Stimulated activated effector memory CD8-positive, alpha-beta T cell treated with anti-CD3 and anti-CD28 coated beads, Interleukin-12 subunit alpha, Interleukin-12 subunit beta, amount 100 ng/mL, for 72 hours (primary cell): Measurements from ENCODE around the gene SLC12A3.
A peak's percentile ranks its signal among the peaks of the same experiment; 100 is the strongest.
"Not testable (repeated sequence)": the region's sequence is repeated elsewhere in the genome, so short reads cannot be mapped to it uniquely, and the experiment has no call there.

ENCODE experiments used
- ATAC-seq: fragments of 150-1000 bp; cut with Tn5 transposase; 2 replicates; pipeline ENCODE4 v1.10.0; 2021
- DNase-seq, 2 donors: peaks; one replicate each; pipeline ENCODE4 v3.0.0; 2021 to 2022; ENCODE audit warnings: low spot score in 2 of 2
- H3K27ac Mint-ChIP-seq: one replicate; pipeline ENCODE4 v1.8.0; 2022; ENCODE audit warnings: mild to moderate bottlenecking, mixed read lengths
- H3K36me3 Mint-ChIP-seq: one replicate; pipeline ENCODE4 v1.8.0; 2022; ENCODE audit warnings: mild to moderate bottlenecking, mixed read lengths
- H3K4me1 Mint-ChIP-seq: one replicate; pipeline ENCODE4 v1.8.0; 2022; ENCODE audit warnings: mixed read lengths
- H3K4me3 Mint-ChIP-seq: one replicate; pipeline ENCODE4 v1.8.0; 2022; ENCODE audit warnings: mild to moderate bottlenecking, mixed read lengths
- H3K9me3 Mint-ChIP-seq: one replicate; pipeline ENCODE4 v1.8.0; 2022; ENCODE audit warnings: mixed read lengths

SLC12A3 gene

DNA sequence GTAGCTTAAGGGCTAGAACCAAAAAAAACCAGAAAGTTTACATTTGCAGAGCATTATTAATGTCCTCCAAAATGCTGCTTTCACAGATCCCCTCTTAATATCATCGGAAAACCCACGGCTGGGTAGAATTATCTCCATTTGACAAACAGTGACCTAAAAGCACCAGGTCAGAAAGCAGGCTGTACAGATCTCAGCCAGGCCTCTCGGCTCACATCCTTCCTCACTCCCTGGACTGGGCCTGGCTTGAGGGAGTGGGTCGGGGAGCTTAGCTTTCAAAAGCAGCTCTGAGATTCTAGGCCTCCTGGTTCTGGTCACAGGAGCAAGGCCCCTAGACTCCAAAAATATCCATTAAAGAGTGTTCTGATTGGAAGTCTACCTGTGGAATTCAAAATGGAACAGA is 9.1 kb upstream of the SLC12A3 start:
- Mint-ChIP-seq H3K27ac (no peak overlapping the region), H3K4me1 (peaks cover 22% of the 10 kb centered on the region), H3K9me3 (no peaks in the 10 kb centered on the region), H3K36me3 (peaks cover 1% of the 10 kb centered on the region), H3K4me3 (no peak overlapping the region)
- ATAC-seq: no peak
- DNase-seq: no peak

DNA sequence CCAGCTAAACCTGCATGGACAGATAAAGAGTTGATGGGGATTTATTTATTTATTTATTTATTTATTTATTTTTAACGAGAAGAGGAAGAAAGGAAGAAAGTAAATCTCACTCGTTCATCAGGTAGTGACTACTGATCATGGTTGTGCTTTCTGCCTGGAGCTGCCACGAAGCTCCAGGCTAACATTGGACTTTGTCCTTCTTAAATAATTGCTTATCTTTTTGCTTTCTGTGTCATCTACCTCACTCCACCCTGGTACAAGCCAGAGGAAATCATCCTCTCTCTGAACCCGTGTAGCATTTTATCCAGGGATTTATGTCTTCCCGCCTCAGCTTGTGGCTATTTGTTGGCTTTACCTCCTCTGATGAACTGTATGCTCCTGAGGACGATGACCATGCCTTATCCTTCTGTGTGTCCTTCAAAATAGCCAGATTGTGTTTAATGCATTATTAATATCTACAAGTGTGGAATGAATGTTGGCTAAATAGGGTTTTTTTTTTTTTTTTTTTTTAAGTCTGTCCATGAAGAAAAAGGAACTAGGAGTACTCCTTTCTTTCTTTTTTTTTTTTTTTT is 8.0 kb upstream of the SLC12A3 start:
- Mint-ChIP-seq H3K9me3 (no peaks in the 10 kb centered on the region), H3K27ac (no peak overlapping the region)
- ATAC-seq: no peak

DNA sequence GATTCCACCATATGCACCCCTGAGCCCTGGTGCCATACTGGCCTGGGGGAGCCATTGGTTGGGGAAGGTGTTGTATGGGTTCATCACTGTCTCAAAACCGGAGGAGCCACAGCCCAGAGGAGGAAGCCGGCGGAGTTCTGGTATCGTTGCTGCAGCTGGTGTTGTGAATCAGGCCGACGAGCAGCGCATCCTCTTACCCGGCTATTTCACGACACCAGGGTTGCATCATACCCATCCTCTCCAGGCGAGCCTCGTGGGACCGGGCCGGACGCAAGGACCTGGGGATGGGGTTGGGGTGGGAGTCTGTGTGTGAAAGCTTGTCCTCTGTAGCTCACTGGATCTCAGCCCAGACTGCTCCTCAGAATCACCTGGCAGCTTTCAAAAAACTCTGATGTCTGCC is 6.6 kb upstream of the SLC12A3 start:
- Mint-ChIP-seq H3K36me3 (peaks cover 6% of the 10 kb centered on the region), H3K9me3 (no peaks in the 10 kb centered on the region), H3K27ac (no peak overlapping the region), H3K4me1 (peaks cover 46% of the 10 kb centered on the region), H3K4me3 (no peak overlapping the region)
- DNase-seq: no peak
- no peak for ATAC-seq

More for the DNA sequence above, 8.0 kb upstream of the SLC12A3 start:
- H3K4me3 Mint-ChIP-seq: no peak overlapping the region
- DNase-seq: no peak
- H3K36me3 Mint-ChIP-seq: peaks cover 6% of the 10 kb centered on the region
- peaks cover 32% of the 10 kb centered on the region for H3K4me1 Mint-ChIP-seq

DNA sequence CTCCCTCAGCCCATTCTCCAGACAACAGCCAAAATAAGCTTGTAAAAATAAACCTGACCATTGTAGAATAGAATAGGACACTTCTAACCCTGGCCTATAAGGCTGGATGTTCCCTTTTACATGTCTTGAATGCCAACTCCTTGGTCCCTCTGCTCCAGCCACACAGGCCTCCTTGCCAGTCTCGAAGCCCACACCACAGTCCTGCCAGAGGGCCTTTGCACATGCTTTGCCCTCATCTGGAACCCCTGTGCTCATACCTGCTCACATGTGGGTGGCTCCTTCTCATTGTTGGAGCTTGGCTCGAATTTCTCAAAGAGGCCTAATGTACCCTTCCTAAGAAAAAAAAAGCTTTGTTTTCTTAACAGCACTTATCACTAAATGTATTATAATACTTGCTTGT is 5.4 kb upstream of the SLC12A3 start:
- no peaks in the 10 kb centered on the region for H3K9me3 Mint-ChIP-seq
- ATAC-seq: no peak
- no peak for DNase-seq
- H3K36me3 Mint-ChIP-seq: peaks cover 6% of the 10 kb centered on the region
- peaks cover 49% of the 10 kb centered on the region for H3K4me1 Mint-ChIP-seq
- peak overlapping the region; percentile 93 for H3K27ac Mint-ChIP-seq
- peak overlapping the region; percentile 58 for H3K4me3 Mint-ChIP-seq

DNA sequence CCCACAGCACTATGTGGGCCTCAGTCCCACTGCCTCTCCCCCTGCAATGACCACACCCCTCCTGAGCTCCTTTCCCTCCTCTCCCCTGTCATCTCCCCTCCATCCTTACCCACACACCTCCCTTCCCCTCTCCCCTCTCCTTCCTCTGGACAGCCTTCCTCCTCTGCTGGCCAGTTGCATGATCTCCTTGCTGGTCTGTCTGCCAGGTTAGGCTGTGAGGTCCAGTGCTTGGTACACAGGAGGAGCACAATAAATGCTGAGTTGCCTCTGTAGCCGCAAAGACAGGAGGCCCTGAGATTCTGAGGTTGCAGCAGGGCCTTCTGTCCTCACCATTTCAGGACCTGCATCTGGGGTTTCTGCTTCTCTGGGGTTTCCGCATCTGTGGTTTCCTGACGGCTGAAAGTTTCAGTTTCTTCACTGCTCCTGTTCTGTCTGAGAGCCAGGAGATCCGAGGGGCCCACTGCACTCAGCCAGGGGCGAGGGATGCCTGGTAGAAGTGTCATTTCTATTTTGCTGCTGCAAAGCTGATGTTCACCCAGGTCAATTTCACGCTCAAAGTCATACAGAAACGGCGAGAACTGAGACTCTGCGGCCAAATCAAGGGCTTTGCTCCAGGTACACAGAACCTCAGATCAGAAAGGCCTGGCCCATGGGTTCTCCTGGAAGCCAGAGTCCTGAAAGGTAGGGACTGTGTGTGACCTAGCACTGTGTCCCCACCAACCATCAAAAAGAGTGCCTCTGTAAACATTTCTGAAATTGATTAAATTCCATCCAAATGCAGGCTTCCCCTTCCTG is 4.6 kb upstream of the SLC12A3 start:
- no peaks in the 10 kb centered on the region for H3K9me3 Mint-ChIP-seq
- DNase-seq (peak in 1 of 2 donors; percentile 81), ATAC-seq (peak; percentile 78)
- H3K27ac Mint-ChIP-seq: peak overlapping the region; percentile 93
- peak overlapping the region; percentile 58 for H3K4me3 Mint-ChIP-seq
- peaks cover 53% of the 10 kb centered on the region for H3K4me1 Mint-ChIP-seq
- H3K36me3 Mint-ChIP-seq: peaks cover 6% of the 10 kb centered on the region

DNA sequence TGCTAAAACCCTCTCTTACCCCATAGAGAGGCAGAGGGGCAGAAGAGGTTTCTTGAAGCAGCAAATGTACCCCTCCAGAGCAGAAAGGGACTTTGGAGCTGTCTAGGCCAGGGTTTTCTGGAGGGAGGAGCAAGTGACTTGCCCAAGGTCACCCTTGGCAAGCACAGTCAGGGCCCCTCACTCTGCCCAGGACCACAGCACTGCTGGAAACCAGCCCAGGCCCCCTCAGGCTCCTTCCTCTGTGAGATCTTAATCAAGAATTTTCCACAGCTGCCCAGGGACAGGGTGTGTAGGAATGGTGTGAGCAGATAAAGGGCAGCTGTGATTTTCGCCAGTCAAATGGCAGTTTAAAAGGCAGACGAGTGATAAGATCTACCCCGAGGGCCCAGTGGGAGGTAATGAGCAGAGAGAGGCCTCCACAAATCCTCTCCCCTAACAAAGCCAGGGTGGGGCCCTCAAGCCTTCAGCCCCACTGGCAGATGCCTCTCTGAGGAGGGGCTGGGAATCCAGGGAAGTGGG is 3.9 kb upstream of the SLC12A3 start:
- H3K9me3 Mint-ChIP-seq: no peaks in the 10 kb centered on the region
- H3K36me3 Mint-ChIP-seq: peaks cover 6% of the 10 kb centered on the region
- ATAC-seq (peak; percentile 22), DNase-seq (no peak)
- peak overlapping the region; percentile 58 for H3K4me3 Mint-ChIP-seq
- peaks cover 53% of the 10 kb centered on the region for H3K4me1 Mint-ChIP-seq
- H3K27ac Mint-ChIP-seq: peak overlapping the region; percentile 93

DNA sequence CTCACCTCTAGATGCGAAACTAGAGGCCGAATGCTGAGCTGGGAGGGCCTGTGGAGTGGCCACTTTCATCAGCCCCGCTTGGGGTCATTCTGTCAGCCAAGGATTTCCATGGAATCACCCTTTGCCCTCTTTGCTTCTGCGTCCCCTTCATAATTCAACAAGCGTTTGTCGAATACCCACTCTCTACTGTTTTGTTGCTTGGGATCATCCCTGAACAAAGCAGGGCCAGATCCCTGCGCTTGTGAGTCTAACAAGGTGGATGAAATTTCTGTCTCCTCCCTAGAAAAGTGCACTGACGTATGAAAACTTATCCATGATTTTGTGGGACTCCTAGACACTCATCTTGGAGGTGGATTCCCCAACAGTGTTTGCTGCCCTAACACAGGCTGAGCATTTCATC is 3.3 kb upstream of the SLC12A3 start:
- H3K4me1 Mint-ChIP-seq: peaks cover 53% of the 10 kb centered on the region
- no peak for DNase-seq
- no peak for ATAC-seq
- no peaks in the 10 kb centered on the region for H3K9me3 Mint-ChIP-seq
- peak overlapping the region; percentile 93 for H3K27ac Mint-ChIP-seq
- H3K36me3 Mint-ChIP-seq: peaks cover 6% of the 10 kb centered on the region
- no peak overlapping the region for H3K4me3 Mint-ChIP-seq

DNA sequence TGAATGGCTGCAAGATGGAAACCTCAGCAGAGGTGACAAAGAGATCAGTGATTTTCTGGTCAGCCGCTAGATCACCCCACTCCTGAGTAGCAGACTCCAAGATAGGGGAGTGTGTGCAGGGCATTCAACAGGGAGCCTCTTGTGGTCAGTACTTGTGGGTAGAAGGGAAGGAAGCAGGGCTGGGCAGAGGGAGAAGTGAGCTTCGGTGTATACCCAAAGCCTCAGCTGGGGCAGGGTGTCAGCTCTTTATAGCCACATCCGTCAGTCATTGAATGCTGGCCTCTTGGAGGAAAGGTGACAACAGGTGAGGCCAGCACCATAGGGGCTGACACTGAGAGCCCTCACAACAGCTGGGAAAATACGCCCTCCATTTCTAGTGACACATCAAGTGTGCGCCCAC is 2.2 kb upstream of the SLC12A3 start:
- peaks cover 62% of the 10 kb centered on the region for H3K4me1 Mint-ChIP-seq
- H3K36me3 Mint-ChIP-seq: peaks cover 6% of the 10 kb centered on the region
- ATAC-seq (peak; percentile 49), DNase-seq (no peak)
- no peak overlapping the region for H3K4me3 Mint-ChIP-seq
- no peaks in the 10 kb centered on the region for H3K9me3 Mint-ChIP-seq
- peak overlapping the region; percentile 71 for H3K27ac Mint-ChIP-seq

DNA sequence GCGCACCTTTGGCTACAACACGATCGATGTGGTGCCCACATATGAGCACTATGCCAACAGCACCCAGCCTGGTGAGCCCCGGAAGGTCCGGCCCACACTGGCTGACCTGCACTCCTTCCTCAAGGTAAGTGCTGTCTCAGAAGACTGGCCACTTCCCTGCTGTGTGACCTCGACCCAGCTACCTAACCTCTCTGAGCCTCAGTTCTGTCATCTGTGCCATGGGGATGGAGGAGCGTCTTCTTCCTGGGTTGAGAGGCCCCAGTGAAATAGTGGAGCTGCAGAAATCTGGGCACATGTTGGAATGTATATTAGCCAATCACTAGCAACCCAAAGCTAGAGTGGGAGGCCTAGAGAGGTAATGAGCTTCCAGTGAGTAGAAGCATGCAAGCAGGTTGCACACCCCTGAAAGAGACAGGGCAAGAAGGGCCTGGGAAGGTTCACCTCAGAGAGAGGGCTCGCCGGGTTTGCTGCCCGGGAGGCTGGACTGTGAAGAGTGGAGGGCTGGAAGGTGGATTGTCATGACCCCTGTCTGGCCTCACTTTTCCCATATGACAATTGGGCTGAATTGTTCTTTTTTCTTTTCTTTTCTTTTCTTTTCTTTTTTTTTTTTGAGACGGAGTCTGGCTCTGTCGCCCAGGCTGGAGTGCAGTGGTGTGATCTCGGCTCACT is 521 bp downstream of the SLC12A3 start:
- no peaks in the 10 kb centered on the region for H3K9me3 Mint-ChIP-seq

DNA sequence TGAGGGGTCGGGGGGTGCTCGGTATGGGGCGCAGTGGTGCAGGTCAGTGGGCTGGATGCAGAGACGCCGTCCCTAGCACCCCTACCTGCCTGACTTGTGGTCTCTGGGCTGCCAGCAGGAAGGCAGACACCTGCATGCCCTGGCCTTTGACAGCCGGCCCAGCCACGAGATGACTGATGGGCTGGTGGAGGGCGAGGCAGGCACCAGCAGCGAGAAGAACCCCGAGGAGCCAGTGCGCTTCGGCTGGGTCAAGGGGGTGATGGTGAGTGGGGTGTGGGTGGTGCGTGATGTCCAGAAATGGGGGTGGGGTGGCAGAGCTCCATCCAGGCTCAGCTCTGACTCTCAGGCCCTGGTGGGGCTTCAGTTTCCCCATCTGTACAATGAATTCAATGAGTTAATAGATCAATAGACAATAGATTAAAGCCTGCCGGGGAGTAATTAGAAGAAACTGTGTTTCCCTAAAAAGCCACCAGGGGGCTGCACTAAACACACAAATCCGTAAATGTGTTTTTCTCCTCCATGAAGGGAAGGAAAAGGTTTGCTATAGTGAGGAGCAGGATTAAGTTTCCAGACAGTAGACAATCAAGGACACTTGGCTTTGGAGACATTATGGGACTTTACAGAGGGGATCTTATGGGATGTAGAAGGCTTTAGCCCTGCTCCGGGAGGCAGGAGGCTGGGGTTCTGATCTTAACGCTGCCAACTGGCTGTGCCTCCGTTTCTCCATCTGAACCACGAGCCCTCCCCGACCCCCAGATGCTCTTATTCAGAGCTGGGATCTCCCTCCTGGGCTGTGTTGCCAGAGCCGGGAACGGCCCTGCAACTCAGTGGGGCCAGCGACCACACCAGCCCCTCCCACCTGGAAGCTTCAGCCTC is 2.2 kb downstream of the SLC12A3 start:
- Mint-ChIP-seq H3K4me1 (peaks cover 34% of the 10 kb centered on the region), H3K4me3 (no peak overlapping the region), H3K36me3 (no peaks in the 10 kb centered on the region), H3K9me3 (no peaks in the 10 kb centered on the region), H3K27ac (peak overlapping the region; percentile 62)
- DNase-seq: peak; percentile 19 to 63
- no peak for ATAC-seq

More for the DNA sequence above, 521 bp downstream of the SLC12A3 start:
- ATAC-seq (no peak), DNase-seq (no peak)
- H3K4me3 Mint-ChIP-seq: no peak overlapping the region
- H3K36me3 Mint-ChIP-seq: peaks cover 6% of the 10 kb centered on the region
- H3K27ac Mint-ChIP-seq: peak overlapping the region; percentile 29
- H3K4me1 Mint-ChIP-seq: peaks cover 50% of the 10 kb centered on the region

DNA sequence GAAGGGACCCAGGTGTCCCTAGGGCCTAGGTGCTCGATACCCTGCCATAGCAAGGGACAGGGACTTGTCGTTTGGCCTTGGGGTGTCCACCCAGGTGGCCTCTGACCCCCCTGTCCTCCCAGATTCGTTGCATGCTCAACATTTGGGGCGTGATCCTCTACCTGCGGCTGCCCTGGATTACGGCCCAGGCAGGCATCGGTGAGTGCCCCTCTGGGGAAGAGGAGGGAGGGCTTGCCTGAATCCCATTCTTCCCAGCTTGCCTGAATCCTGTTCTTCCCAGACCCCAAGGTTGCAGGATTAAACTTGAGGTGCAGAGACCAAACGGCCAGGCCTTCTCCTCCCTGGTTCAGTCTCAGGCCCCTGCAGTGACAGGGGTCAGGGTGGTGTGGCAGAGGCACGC is 3.2 kb downstream of the SLC12A3 start:
- Mint-ChIP-seq H3K27ac (no peak overlapping the region), H3K36me3 (no peaks in the 10 kb centered on the region), H3K4me1 (peaks cover 24% of the 10 kb centered on the region), H3K9me3 (no peaks in the 10 kb centered on the region), H3K4me3 (no peak overlapping the region)
- no peak for DNase-seq
- ATAC-seq: no peak

DNA sequence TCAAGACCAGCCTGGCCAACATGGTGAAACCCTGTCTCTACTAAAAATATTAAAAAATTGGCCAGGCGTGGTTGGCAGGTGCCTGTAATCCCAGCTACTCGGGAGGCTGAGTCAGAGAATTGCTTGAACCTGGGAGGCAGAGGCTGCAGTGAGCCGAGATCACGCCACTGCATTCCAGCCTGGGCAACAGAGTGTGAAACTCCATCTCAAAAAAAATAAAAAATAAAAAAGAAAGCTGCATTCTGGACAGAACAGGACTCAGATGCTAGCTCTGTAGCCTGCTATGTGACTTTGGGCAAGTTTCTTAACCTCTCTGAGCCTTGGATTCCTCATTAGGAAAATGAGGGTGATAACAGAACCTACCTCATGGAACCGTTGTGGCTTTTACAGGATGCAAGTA is 3.8 kb downstream of the SLC12A3 start:
- H3K4me1 Mint-ChIP-seq: peaks cover 19% of the 10 kb centered on the region

DNA sequence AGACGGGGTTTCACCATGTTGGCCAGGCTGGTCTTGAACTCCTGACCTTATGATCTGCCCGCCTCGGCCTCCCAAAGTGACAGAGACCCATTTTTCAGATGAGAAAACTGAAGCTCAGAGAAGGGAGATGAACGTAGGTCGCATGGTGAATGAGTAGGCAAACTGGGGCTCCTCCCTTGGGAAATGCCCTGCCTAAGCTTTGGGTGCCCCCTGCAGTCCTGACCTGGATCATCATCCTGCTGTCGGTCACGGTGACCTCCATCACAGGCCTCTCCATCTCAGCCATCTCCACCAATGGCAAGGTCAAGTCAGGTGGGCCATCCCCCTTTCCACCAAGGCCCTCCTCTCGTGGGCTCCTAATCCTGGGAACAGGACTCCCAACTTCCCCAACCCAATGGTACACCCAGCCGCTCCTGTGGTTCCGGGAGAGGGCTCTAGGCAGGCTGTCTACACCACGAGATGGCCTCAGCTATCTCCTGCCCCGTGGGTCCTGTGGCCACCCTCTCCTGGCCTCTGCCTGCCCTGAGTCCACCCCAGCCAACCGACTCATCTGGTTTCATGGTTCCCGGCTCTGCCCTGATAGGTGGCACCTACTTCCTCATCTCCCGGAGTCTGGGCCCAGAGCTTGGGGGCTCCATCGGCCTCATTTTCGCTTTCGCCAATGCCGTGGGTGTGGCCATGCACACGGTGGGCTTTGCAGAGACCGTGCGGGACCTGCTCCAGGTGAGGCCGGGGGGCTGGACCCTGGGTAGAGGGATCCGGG is 4.7 kb downstream of the SLC12A3 start:
- Mint-ChIP-seq H3K4me1 (peaks cover 19% of the 10 kb centered on the region), H3K4me3 (no peak overlapping the region), H3K36me3 (no peaks in the 10 kb centered on the region), H3K9me3 (no peaks in the 10 kb centered on the region), H3K27ac (peak overlapping the region; percentile 83)
- peak; percentile 74 for ATAC-seq
- peak in 1 of 2 donors; percentile 65 for DNase-seq

More for the DNA sequence above, 3.8 kb downstream of the SLC12A3 start:
- not testable (repeated sequence) for DNase-seq, H3K4me3 Mint-ChIP-seq, ATAC-seq, H3K36me3 Mint-ChIP-seq, H3K27ac Mint-ChIP-seq, H3K9me3 Mint-ChIP-seq

DNA sequence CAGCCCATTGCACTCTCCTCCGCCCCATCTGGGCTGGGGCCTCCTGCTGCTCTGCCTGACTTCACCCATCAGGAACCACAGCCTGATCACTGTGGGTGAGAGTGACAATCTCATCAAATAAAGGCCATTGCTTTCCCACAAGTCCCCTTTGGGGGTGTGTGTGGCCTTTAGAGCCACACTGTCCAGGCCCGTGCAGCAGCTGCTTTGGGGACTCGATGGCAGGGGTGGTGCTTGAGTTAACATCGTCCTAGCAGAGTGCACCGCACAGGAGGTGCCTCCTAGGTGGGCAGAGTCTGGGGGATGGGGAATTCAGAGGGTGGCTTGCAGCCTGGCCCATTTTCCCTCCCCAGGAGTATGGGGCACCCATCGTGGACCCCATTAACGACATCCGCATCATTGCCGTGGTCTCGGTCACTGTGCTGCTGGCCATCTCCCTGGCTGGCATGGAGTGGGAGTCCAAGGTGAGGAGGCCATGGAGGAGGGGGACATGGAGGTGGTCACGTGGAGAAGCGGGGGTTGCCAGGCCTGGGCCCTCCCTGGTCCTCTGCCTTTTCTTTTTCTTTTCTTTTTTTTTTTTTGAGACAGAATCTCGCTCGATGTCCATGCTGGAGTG is 5.4 kb downstream of the SLC12A3 start:
- peak; percentile 11 for ATAC-seq
- no peak for DNase-seq
- H3K27ac Mint-ChIP-seq: peak overlapping the region; percentile 83
- no peaks in the 10 kb centered on the region for H3K36me3 Mint-ChIP-seq
- H3K4me3 Mint-ChIP-seq: no peak overlapping the region
- H3K4me1 Mint-ChIP-seq: peaks cover 15% of the 10 kb centered on the region
- no peaks in the 10 kb centered on the region for H3K9me3 Mint-ChIP-seq
